GM19193 (cell line): ENCODE data around the gene KCNA2.

Source experiments
- POLR2A ChIP-seq: IDR thresholded peaks from 4 replicates; pipeline ENCODE4 v1.6.1; 2011; ENCODE audit not compliant: insufficient read depth, insufficient read length; ENCODE audit errors: extremely low read depth

Gene KCNA2

DNA sequence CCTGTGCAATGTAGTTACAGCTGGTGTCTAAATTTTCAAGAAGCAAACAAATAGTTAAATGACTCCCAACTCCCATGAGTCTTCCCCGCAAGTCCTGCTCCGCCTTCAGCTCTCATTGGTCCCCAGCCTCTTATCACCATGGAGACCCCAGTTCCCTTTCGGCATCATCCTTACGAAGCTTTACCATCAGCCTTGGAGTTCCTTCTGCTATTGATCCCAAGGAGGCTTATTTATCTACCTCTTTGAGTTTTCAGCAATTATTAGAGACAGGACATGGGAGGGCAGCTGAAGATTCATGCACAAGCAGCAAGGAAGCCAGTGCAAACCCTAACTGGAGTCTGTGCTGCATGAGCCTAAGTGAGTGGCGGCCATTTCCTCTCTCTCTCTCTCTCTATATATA, 12.3 kb downstream of the KCNA2 start:
- TF ChIP-seq POLR2A: no peak

GRCh38 chr1:110591956-110592355, 14.2 kb downstream of the KCNA2 start:
- no peak for TF ChIP-seq POLR2A

GRCh38 chr1:110588991-110589390, 17.2 kb downstream of the KCNA2 start:
- no peak for TF ChIP-seq POLR2A

DNA sequence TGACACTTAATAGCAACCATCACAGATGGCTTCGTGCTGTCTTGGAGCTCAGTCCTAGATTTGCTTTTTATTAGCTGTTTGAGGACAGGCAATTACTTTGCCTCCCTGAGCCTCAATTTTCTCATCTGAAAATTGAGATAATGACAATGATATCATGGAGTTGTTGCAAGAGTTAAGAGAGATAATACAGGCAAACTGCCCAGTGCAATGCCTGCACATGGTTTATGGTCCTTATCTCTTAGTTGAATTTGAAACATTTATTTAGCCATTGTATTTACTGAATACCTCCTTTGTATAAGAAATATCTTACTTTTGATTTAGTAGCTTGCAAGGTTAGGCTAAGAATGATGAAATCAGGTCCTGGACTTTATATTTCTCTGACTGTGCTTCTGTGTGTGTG, 17.7 kb downstream of the KCNA2 start:
- no peak for TF ChIP-seq POLR2A

- TF ChIP-seq POLR2A: no peak
These were observed 18.3 kb downstream of the KCNA2 start for GRCh38 chr1:110587906-110588305.

DNA sequence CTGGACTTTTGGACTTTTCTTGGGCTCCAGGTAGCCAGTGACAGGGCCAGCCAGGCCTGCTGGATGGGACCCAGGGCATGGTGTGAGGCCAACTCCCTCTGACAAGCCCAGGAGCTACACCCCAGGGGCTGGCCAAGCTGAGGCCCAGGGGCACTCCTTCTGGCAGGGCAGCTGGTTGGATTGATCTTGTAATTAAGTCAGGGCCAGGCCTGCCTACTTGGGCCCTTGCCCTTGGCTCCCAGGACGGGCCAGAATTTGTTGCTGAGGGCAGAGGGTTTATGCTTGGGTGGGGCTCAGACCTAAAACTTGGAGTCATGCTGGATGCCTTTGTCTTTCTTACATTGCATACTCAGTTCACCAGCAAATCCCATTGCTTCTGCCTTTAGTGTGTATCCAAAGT, 20.7 kb downstream of the KCNA2 start:
- TF ChIP-seq POLR2A: no peak

GRCh38 chr1:110584045-110584444, 22.1 kb downstream of the KCNA2 start:
- TF ChIP-seq POLR2A: no peak

DNA sequence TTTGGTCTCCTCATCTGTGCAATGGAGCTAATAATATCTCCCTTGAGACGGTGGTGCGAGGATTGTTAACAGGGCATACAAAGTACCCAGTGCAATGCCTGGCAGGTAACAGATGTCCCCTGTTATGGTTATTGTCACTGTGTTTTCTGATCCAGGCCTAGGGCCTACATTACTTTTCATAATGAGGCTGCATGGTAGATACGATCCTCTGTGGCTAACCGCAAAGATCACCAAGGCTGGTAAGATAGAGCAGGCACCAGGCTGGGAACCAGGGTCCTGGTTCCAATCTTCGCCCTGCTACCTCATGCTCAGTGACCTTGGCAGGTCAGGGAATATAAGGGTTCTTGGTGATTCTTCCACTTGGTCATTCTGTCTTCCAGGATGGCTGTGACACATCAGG, 22.7 kb downstream of the KCNA2 start:
- no peak for TF ChIP-seq POLR2A

DNA sequence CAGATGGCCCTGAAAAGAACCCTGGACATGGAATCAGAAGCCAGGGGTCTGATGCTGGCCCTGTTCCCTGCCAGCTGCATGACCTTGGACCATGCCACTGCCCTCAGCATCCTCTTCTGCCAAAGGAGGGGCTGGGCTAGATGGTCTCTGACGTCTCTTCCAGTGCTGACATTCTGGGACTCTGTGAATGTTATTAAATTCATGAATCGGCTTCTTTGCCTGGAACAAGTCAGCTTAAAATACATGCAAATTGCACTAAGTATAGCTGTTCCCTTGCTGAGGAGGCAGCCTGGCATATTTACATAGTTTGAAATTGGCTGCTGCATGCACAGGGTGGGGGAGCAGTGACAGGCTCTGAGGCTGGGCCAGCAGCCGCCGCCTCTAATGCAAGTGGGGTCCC, 23.8 kb downstream of the KCNA2 start:
- no peak for TF ChIP-seq POLR2A

DNA sequence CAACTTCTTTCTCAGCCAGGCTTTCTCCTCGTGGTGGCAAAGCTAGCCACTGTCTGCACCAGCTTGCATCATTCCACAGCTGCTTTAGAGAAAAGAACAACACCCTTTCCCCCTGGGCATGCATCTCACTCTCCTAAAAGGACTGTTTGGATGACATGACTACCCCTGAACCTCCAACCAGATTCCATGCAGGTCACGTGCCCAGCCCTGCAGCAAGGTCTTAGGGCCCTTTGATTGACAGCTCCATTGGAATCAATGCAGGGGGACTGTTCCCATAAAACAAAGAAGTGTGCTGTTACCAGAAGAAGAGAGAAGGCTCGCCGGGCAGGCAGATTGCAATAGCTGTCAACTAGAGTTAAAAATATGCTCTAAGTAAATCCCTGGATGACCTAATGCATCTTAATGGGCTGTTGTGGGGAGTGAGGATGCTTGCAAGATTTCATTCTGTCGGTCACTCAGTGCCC, 24.4 kb downstream of the KCNA2 start:
- no peak for TF ChIP-seq POLR2A

GRCh38 chr1:110580244-110580643, 25.9 kb downstream of the KCNA2 start:
- TF ChIP-seq POLR2A: no peak

- no peak for TF ChIP-seq POLR2A
These were observed 26.7 kb downstream of the KCNA2 start for GRCh38 chr1:110579460-110579859.

- no peak for TF ChIP-seq POLR2A
These were observed 29.7 kb downstream of the KCNA2 start for GRCh38 chr1:110576441-110576840.

- no peak for TF ChIP-seq POLR2A
These were observed 32.8 kb downstream of the KCNA2 start for GRCh38 chr1:110573314-110573713.

DNA sequence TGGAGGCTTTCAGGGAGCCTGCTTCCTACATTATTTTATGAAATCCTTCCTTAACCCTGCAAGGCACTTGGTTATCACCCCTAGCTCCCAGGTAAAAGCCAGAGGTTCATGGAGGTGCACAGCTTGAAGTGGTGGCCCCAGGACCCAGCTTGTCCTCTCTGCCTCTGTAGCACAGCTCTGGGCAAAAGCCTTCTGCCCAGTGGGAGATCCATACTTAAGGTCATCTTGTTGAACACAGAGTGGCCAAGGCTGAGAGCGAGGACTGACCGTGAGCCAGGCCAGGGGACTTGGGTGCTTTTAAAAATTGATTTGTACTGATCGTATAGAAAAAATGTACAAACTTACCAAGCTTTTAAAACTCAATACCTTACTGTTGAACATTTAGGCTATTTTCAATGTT, 33.4 kb downstream of the KCNA2 start:
- TF ChIP-seq POLR2A: no peak

GRCh38 chr1:110570901-110571300, 35.3 kb downstream of the KCNA2 start:
- no peak for TF ChIP-seq POLR2A

- TF ChIP-seq POLR2A: no peak
These were observed 35.9 kb downstream of the KCNA2 start for GRCh38 chr1:110570307-110570706.
